Body of pancreas (tissue), 4 donors: ENCODE results near the gene TMEM144.

Experiments used
- CTCF ChIP-seq, 7 experiments: fragments of 450-650 bp in 4 of 7; fragments of 200-600 bp in 3 of 7; sonication (generic) in 3 of 7; IDR thresholded peaks; one replicate each; pipeline ENCODE4 v1.5.1; 2016 to 2019; ENCODE audit warnings: antibody characterized with exemption in 7 of 7
- POLR2A ChIP-seq, 3 donors: fragments of 450-650 bp; IDR thresholded peaks; one replicate each; pipeline ENCODE4 v1.6.1; 2016; ENCODE audit warnings: antibody characterized with exemption in 3 of 3, mild to moderate bottlenecking in 2 of 3

GRCh38 chr4:158162631-158163030, 47.7 kb upstream of the TMEM144 start:
- no peak for TF ChIP-seq CTCF (IDR thresholded peaks at IDR 0.05)
- TF ChIP-seq POLR2A (IDR thresholded peaks at IDR 0.05): no peak
